Caco-2 (cell line): ENCODE data around the gene SGCD. TPM values are rescaled to one million over a fixed set of nuclear protein-coding genes. Genes with fewer than 3 reads are reported as not detected.

Experiments
- BruUV-seq: library from RNA; stranded (reverse); fragments of 400-500 nt; replicated peaks from 2 replicates; lab custom pipeline; 2021; lab: Mats Ljungman, UMichigan
- CTCF ChIA-PET: fragments of 300-600 bp; sonication (Branson Sonifier 250); formaldehyde crosslinking; loops from one replicate; lab custom pipeline; 2022; ENCODE audit warnings: antibody characterized with exemption; lab: Charles Lee
- POLR2A ChIA-PET: fragments of 300-600 bp; sonication (Branson Sonifier 250); formaldehyde crosslinking; loops from one replicate; lab custom pipeline; 2022; ENCODE audit warnings: antibody characterized with exemption; lab: Charles Lee
- DNase-seq, 2 experiments: peaks; one replicate each; pipeline versions ENCODE4 v3.0.0 to v3.0.0-alpha.2; 2020 to 2022
- H3K27me3 ChIP-seq: replicated peaks from 2 replicates; pipeline ENCODE4 v1.6.0; 2011; ENCODE audit warnings: low read length; ENCODE audit not compliant: control insufficient read depth, insufficient read depth
- H3K36me3 ChIP-seq: 2 replicates; pipeline ENCODE4 v1.5.1; 2011; ENCODE audit warnings: low read length; ENCODE audit not compliant: control insufficient read depth, insufficient read depth
- H3K4me1 ChIP-seq: fragments of 250-450 bp; sonication (Bioruptor Pico); 2 replicates; pipeline ENCODE4 v1.5.1; 2020; ENCODE audit warnings: mild to moderate bottlenecking
- H3K4me3 ChIP-seq: 2 replicates; pipeline ENCODE4 v1.5.1; 2011; ENCODE audit warnings: low read depth, mild to moderate bottlenecking, control low read depth, low read length
- H3K9me3 ChIP-seq: fragments of 250-450 bp; sonication (Bioruptor Pico); 2 replicates; pipeline ENCODE4 v1.5.1; 2020; ENCODE audit warnings: mild to moderate bottlenecking, moderate library complexity
- H3K27ac Mint-ChIP-seq: one replicate; pipeline ENCODE4 v1.8.0; 2022; ENCODE audit warnings: mixed read lengths; ENCODE audit not compliant: unreplicated experiment
- H3K27me3 Mint-ChIP-seq: one replicate; pipeline ENCODE4 v1.8.0; 2022; ENCODE audit warnings: mixed read lengths; ENCODE audit not compliant: insufficient read depth, unreplicated experiment
- H3K36me3 Mint-ChIP-seq: one replicate; pipeline ENCODE4 v1.8.0; 2022; ENCODE audit warnings: mild to moderate bottlenecking, mixed read lengths; ENCODE audit not compliant: insufficient read depth, unreplicated experiment
- H3K4me1 Mint-ChIP-seq: one replicate; pipeline ENCODE4 v1.8.0; 2022; ENCODE audit warnings: low read depth, mixed read lengths; ENCODE audit not compliant: unreplicated experiment
- H3K4me3 Mint-ChIP-seq: one replicate; pipeline ENCODE4 v1.8.0; 2022; ENCODE audit warnings: mild to moderate bottlenecking, moderate library complexity, mixed read lengths; ENCODE audit not compliant: unreplicated experiment
- H3K9me3 Mint-ChIP-seq: one replicate; pipeline ENCODE4 v1.8.0; 2022; ENCODE audit warnings: mixed read lengths; ENCODE audit not compliant: unreplicated experiment
- CTCF ChIP-seq, 2 experiments: fragments of 200-600 bp in 1 of 2; IDR thresholded peaks; 1 replicate in 1 of 2; 2 replicates in 1 of 2; pipeline versions ENCODE4 v1.5.1 to v1.8.0; 2011 to 2022; ENCODE audit warnings: antibody characterized with exemption in 1 of 2, control low read depth in 1 of 2, inconsistent platforms in 1 of 2, low read depth in 1 of 2, low read length in 1 of 2, mild to moderate bottlenecking in 1 of 2, moderate library complexity in 1 of 2; ENCODE audit not compliant: insufficient read depth in 1 of 2, severe bottlenecking in 1 of 2, unreplicated experiment in 1 of 2
- intact Hi-C: fragments of 100-400 bp; cut with micrococcal nuclease; formaldehyde crosslinking; loops from one replicate; pipeline ENCODE4 v1.10.0; 2022; ENCODE audit not compliant: unreplicated experiment
- total RNA-seq: library from RNA; stranded (reverse); gene quantifications from 2 replicates; pipeline ENCODE4 v1.2.3, GENCODE V29; 2022

SGCD gene
- total RNA-seq, 1 experiment from 2014 or later, result 0.20 TPM

GRCh38 chr5:156707750-156708149 lies 380.8 kb downstream of the SGCD start:
- Histone ChIP-seq H3K36me3 (no peaks in the 10 kb centered on the region), H3K4me1 (no peaks in the 10 kb centered on the region), H3K27me3 (no peaks in the 10 kb centered on the region), H3K9me3 (no peaks in the 10 kb centered on the region), H3K4me3 (no peak overlapping the region)
- no peaks in the 10 kb centered on the region for H3K27me3 Mint-ChIP-seq
- DNase-seq, result no peak
- POLR2A ChIA-PET, result no interaction called here
- H3K4me1 Mint-ChIP-seq, result peaks cover 8% of the 10 kb centered on the region
- no TSS peak for BruUV-seq
- H3K27ac Mint-ChIP-seq, result no peak overlapping the region
- H3K4me3 Mint-ChIP-seq, result no peak overlapping the region
- TF ChIP-seq CTCF (IDR thresholded peaks at IDR 0.05; ENCODE audit: insufficient read depth in 1 of 2, low read depth in 1 of 2, low read length in 1 of 2, severe bottlenecking in 1 of 2, unreplicated experiment in 1 of 2), result no peak
- CTCF ChIA-PET, result no interaction called here
- intact Hi-C loops, result no loop called here
- peaks cover 10% of the 10 kb centered on the region for H3K9me3 Mint-ChIP-seq
- no peaks in the 10 kb centered on the region for H3K36me3 Mint-ChIP-seq

GRCh38 chr5:156715287-156715686 lies 388.3 kb downstream of the SGCD start:
- intact Hi-C loops, result no loop called here
- no peak for DNase-seq
- H3K4me1 ChIP-seq, result no peaks in the 10 kb centered on the region
- Mint-ChIP-seq H3K36me3 (no peaks in the 10 kb centered on the region), H3K9me3 (peaks cover 7% of the 10 kb centered on the region), H3K4me1 (peaks cover 5% of the 10 kb centered on the region), H3K4me3 (no peak overlapping the region), H3K27me3 (no peaks in the 10 kb centered on the region), H3K27ac (no peak overlapping the region)
- BruUV-seq, result no TSS peak
- H3K27me3 ChIP-seq, result no peaks in the 10 kb centered on the region
- POLR2A ChIA-PET, result no interaction called here
- TF ChIP-seq CTCF (IDR thresholded peaks at IDR 0.05; ENCODE audit: insufficient read depth in 1 of 2, low read depth in 1 of 2, low read length in 1 of 2, severe bottlenecking in 1 of 2, unreplicated experiment in 1 of 2), result no peak
- no peaks in the 10 kb centered on the region for H3K36me3 ChIP-seq
- no peaks in the 10 kb centered on the region for H3K9me3 ChIP-seq
- CTCF ChIA-PET, result no interaction called here
- H3K4me3 ChIP-seq, result no peak overlapping the region

- DNase-seq, result no peak
- no peak overlapping the region for H3K4me3 ChIP-seq
- no peaks in the 10 kb centered on the region for H3K9me3 ChIP-seq
- H3K36me3 Mint-ChIP-seq, result no peaks in the 10 kb centered on the region
- no peaks in the 10 kb centered on the region for H3K27me3 Mint-ChIP-seq
- no TSS peak for BruUV-seq
- H3K4me1 ChIP-seq, result no peaks in the 10 kb centered on the region
- H3K27ac Mint-ChIP-seq, result no peak overlapping the region
- POLR2A ChIA-PET, result interaction anchor here (0.5 kb wide), 1 partner anchor 12 kb away, joined by 3 read pairs; no protein-coding TSS in a partner anchor
- H3K27me3 ChIP-seq, result no peaks in the 10 kb centered on the region
- CTCF ChIA-PET, result no interaction called here
- no peak overlapping the region for H3K4me3 Mint-ChIP-seq
- no peaks in the 10 kb centered on the region for H3K4me1 Mint-ChIP-seq
- intact Hi-C loops, result no loop called here
- H3K9me3 Mint-ChIP-seq, result no peaks in the 10 kb centered on the region
- TF ChIP-seq CTCF (IDR thresholded peaks at IDR 0.05; ENCODE audit: insufficient read depth in 1 of 2, low read depth in 1 of 2, low read length in 1 of 2, severe bottlenecking in 1 of 2, unreplicated experiment in 1 of 2), result no peak
- H3K36me3 ChIP-seq, result no peaks in the 10 kb centered on the region
These were observed 389.8 kb downstream of the SGCD start for GRCh38 chr5:156716591-156717380.
